HepG2 (cell line): Measurements from ENCODE around the gene ARHGAP5. TPM values are rescaled to one million over a fixed set of nuclear protein-coding genes. Genes with fewer than 3 reads are reported as not detected.

Source experiments
- CC2D1A ChIP-seq: sonication (generic); formaldehyde crosslinking; IDR thresholded peaks from 2 replicates; pipeline ENCODE4 v1.8.1; 2023; ENCODE audit warnings: mild to moderate bottlenecking, missing genetic modification reagents
- CEBPB ChIP-seq: IDR thresholded peaks from 2 replicates; pipeline ENCODE4 v1.6.1; 2011; ENCODE audit warnings: low read depth, low read length, improper control_type of control experiment, borderline replicate concordance
- HMGXB3 ChIP-seq: sonication (generic); formaldehyde crosslinking; IDR thresholded peaks from 2 replicates; pipeline ENCODE4 v1.4.0; 2020; ENCODE audit warnings: missing genetic modification reagents, borderline replicate concordance
- HNF1A ChIP-seq, 2 experiments: sonication (generic) in 1 of 2; formaldehyde crosslinking in 1 of 2; IDR thresholded peaks; 2 replicates each; pipeline versions ENCODE4 v1.4.0 to v1.6.1; 2016 to 2020; ENCODE audit warnings: borderline replicate concordance in 1 of 2, low read depth in 1 of 2, mild to moderate bottlenecking in 1 of 2, missing genetic modification reagents in 1 of 2
- KDM4B ChIP-seq: sonication (generic); formaldehyde crosslinking; IDR thresholded peaks from 2 replicates; pipeline ENCODE4 v1.4.0; 2020; ENCODE audit warnings: missing genetic modification reagents
- MTA1 ChIP-seq: sonication (generic); formaldehyde crosslinking; IDR thresholded peaks from 2 replicates; pipeline ENCODE4 v1.4.0; 2020; ENCODE audit warnings: missing genetic modification reagents, mild to moderate bottlenecking, borderline replicate concordance
- ZMAT5 ChIP-seq: sonication (generic); formaldehyde crosslinking; IDR thresholded peaks from 2 replicates; pipeline ENCODE4 v1.5.0; 2020; ENCODE audit warnings: mild to moderate bottlenecking, low read depth, missing genetic modification reagents, borderline replicate concordance
- ZMYM4 ChIP-seq: sonication (generic); formaldehyde crosslinking; IDR thresholded peaks from 2 replicates; pipeline ENCODE4 v1.8.1; 2023; ENCODE audit warnings: mild to moderate bottlenecking, missing genetic modification reagents
- ZNF296 ChIP-seq: sonication (generic); formaldehyde crosslinking; conservative IDR thresholded peaks from 2 replicates; pipeline ENCODE4 v1.5.0; 2020; ENCODE audit warnings: mild to moderate bottlenecking, missing genetic modification reagents
- ZNF382 ChIP-seq: sonication (generic); formaldehyde crosslinking; IDR thresholded peaks from 2 replicates; pipeline ENCODE4 v1.5.0; 2020; ENCODE audit warnings: missing genetic modification reagents, mild to moderate bottlenecking, borderline replicate concordance
- polyA plus RNA-seq, 8 experiments: library from polyadenylated mRNA; depleted of rRNA in 3 of 8; stranded (reverse) in 7 of 8; unstranded in 1 of 8; fragments of >200 nt; fragmentation: Illumina TruSeq in 4 of 8; extraction: Trizol in 4 of 8; gene quantifications; 2 replicates each; pipeline versions ENCODE4 v1.2.1 to v1.2.3, GENCODE V29; 2011 to 2016; ENCODE audit warnings: low read depth in 4 of 8, missing spikeins in 1 of 8, mixed read lengths in 1 of 8; ENCODE audit not compliant: insufficient read depth in 1 of 8
- total RNA-seq, 5 experiments: library from RNA; depleted of rRNA; stranded (reverse); fragments of >200 nt; fragmentation: Illumina TruSeq; extraction: Trizol; gene quantifications; 2 replicates each; pipeline ENCODE4 v1.2.3, GENCODE V29; 2016; ENCODE audit warnings: low read depth in 1 of 5

The ARHGAP5 gene
- total and polyA plus RNA-seq, 2 of the 13 experiments (the other 11 are each of a cell fraction or from before 2014, with no cell fraction given) = 33.7 to 144 TPM

- no peak for TF ChIP-seq HMGXB3 (CRISPR knock-in tag)
- TF ChIP-seq ZMYM4 (CRISPR knock-in tag) = no peak
- no peak for TF ChIP-seq KDM4B (CRISPR knock-in tag)
- TF ChIP-seq HNF1A (IDR thresholded peaks at IDR 0.05; ENCODE audit: low read depth) = no peak
- TF ChIP-seq HNF1A (CRISPR knock-in tag; IDR thresholded peaks at IDR 0.05; ENCODE audit: borderline replicate concordance) = no peak
- TF ChIP-seq ZNF296 (CRISPR knock-in tag) = no peak
- no peak for TF ChIP-seq MTA1 (CRISPR knock-in tag)
- TF ChIP-seq ZNF382 (CRISPR knock-in tag) = no peak
- no peak for TF ChIP-seq CC2D1A
- no peak for TF ChIP-seq ZMAT5
- no peak; the same call in 1 of the 2 replicates for TF ChIP-seq CEBPB
Measured at GRCh38 chr14:32078858-32079216, 1.7 kb downstream of the ARHGAP5 start (continued).
